Activated CD8-positive, alpha-beta T cell treated with anti-CD3 and anti-CD28 coated beads, Interleukin-2, amount 10 ng/mL, durations not matched to agents 7 days and 5 days (primary cell): ENCODE results near the gene DAAM1. TPM values are rescaled to one million over a fixed set of nuclear protein-coding genes. Genes with fewer than 3 reads are reported as not detected.

Experiments used
- ATAC-seq: fragments of 150-1000 bp; cut with Tn5 transposase; one replicate; pipeline ENCODE4 v1.10.0; 2021; ENCODE audit warnings: moderate library complexity
- CTCF ChIA-PET: fragments of 350-600 bp; sonication (Branson Sonifier 250); formaldehyde crosslinking; loops from one replicate; lab custom pipeline; 2021; ENCODE audit warnings: antibody characterized with exemption; lab: Charles Lee
- POLR2A ChIA-PET: fragments of 350-600 bp; sonication (Branson Sonifier 250); formaldehyde crosslinking; loops from one replicate; lab custom pipeline; 2021; ENCODE audit warnings: antibody characterized with exemption; lab: Charles Lee
- DNase-seq: peaks from one replicate; pipeline ENCODE4 v3.0.0-alpha.2; 2020
- H3K27ac Mint-ChIP-seq: one replicate; pipeline ENCODE4 v1.8.0; 2021; ENCODE audit warnings: mild to moderate bottlenecking, mixed read lengths
- H3K27me3 Mint-ChIP-seq: one replicate; pipeline ENCODE4 v1.8.0; 2021; ENCODE audit warnings: low read depth, mixed read lengths
- H3K36me3 Mint-ChIP-seq: one replicate; pipeline ENCODE4 v1.8.0; 2021; ENCODE audit warnings: low read depth, mixed read lengths
- H3K4me1 Mint-ChIP-seq: one replicate; pipeline ENCODE4 v1.8.0; 2021; ENCODE audit warnings: low read depth, mixed read lengths
- H3K4me3 Mint-ChIP-seq: one replicate; pipeline ENCODE4 v1.8.0; 2021; ENCODE audit warnings: mild to moderate bottlenecking, mixed read lengths
- H3K9me3 Mint-ChIP-seq: one replicate; pipeline ENCODE4 v1.8.0; 2022; ENCODE audit warnings: mixed read lengths; ENCODE audit not compliant: insufficient read depth
- total RNA-seq, 2 experiments: library from RNA; stranded (reverse); gene quantifications; one replicate each; pipeline ENCODE4 v1.2.3, GENCODE V29; 2021

The DAAM1 gene
- total RNA-seq, 2 experiments from 2014 or later: 20.4 to 24.9 TPM

DNA sequence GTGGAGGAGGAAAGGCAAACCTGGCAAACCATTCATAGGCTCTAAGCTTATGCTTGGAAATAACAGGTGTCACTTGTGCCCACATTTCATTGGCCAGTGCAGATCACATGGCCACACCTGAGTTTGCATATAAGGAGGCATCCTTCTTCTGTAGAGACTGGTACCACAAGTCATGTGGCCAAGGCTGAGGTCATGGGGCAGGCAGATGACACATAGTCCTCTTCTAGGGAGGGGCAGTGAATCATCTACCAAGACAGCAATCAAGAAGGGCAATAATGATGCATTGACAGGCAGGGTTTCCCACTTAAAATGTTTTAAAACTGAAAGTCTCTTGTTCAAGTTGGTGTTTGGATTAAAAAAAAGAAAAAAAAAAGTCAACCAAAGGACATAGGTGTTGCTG is 77.3 kb downstream of the DAAM1 start:
- Mint-ChIP-seq H3K27me3 (no peaks in the 10 kb centered on the region), H3K4me1 (peaks cover 24% of the 10 kb centered on the region), H3K36me3 (peaks cover 39% of the 10 kb centered on the region), H3K4me3 (no peak overlapping the region), H3K27ac (no peak overlapping the region), H3K9me3 (no peaks in the 10 kb centered on the region)
- ChIA-PET POLR2A (interaction anchor here (1.3 kb wide), 1 partner anchor 78 kb away, joined by 4 read pairs; the partner anchor contains the start of gene DAAM1), CTCF (interaction anchor here (1.5 kb wide), 1 partner anchor 78 kb away, joined by 4 read pairs; the partner anchor contains the start of gene DAAM1)
- ATAC-seq (peak; percentile 76), DNase-seq (peak; percentile 46)

DNA sequence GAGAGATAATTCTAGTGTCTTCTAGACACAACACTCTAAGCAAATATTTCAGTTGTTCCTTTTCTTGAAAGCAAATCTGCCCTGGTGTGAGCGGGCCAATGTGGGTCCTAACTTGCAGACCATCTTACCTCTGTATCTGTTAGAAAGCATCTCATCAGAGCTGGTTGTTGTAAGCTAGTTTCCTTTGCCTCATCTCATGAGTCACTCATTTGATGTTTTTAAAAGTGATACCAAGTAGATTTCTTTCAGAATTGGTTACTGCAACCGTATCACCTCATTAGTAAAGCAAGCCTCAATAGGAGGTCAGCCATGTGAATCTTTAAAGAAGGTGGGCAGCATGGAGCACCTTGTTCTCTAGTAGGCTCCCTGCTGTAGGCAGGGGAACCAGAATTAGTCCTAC is 78.6 kb downstream of the DAAM1 start:
- Mint-ChIP-seq H3K4me3 (no peak overlapping the region), H3K36me3 (peaks cover 39% of the 10 kb centered on the region)

DNA sequence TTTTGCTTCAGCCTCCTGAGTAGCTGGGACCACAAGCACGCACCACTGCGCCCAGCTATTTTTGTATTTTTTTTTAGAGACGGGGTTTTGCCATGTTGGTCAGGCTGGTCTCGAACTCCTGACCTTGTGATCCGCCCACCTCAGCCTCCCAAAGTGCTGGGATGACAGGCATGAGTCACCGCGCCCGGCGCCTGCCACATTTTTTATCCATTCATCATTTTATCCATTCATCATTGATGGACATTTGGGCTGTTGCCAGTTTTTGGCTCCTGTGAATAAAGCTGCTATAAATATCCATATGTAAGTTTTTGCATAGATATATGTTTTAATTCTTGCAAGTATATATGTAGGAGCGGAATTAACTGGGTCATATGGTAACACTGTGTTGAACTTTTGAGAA is 79.5 kb downstream of the DAAM1 start:
- no peak overlapping the region for H3K4me3 Mint-ChIP-seq
- ChIA-PET CTCF (no interaction called here), POLR2A (no interaction called here)
- ATAC-seq: no peak
- peaks cover 39% of the 10 kb centered on the region for H3K36me3 Mint-ChIP-seq
- no peak overlapping the region for H3K27ac Mint-ChIP-seq
- no peaks in the 10 kb centered on the region for H3K27me3 Mint-ChIP-seq
- no peaks in the 10 kb centered on the region for H3K9me3 Mint-ChIP-seq
- H3K4me1 Mint-ChIP-seq: peaks cover 19% of the 10 kb centered on the region
- no peak for DNase-seq

More for the DNA sequence above, 78.6 kb downstream of the DAAM1 start:
- ChIA-PET POLR2A (interaction anchor here (1.3 kb wide), 1 partner anchor 79 kb away, joined by 4 read pairs; the partner anchor contains the start of gene DAAM1), CTCF (interaction anchor here (1.0 to 1.5 kb wide), 2 partner anchors 79 to 311 kb away, joined by 3 to 4 read pairs; partner anchors contain the start of gene DAAM1)
- H3K9me3 Mint-ChIP-seq: no peaks in the 10 kb centered on the region
- no peaks in the 10 kb centered on the region for H3K27me3 Mint-ChIP-seq
- ATAC-seq (no peak), DNase-seq (no peak)
- H3K4me1 Mint-ChIP-seq: peaks cover 24% of the 10 kb centered on the region
- H3K27ac Mint-ChIP-seq: no peak overlapping the region

DNA sequence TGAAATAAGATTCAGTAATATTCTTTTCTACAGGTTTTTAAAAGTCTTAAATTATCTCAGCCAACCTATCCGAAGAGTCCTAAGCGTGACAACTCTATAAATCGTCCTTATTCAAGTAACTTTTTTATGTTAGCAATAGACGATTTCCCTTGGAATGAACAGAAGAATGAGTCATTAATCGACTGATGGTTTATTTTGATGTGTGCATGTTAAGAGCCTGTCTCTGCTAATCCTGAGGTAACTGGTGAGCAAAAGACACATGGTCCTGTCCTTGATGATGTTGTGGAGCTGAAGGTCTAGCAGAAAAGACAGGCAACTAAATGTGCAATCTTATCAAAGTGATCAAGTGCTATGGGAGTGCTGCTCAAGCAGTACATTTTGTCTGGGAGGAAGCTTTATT is 80.4 kb downstream of the DAAM1 start:
- DNase-seq: no peak
- Mint-ChIP-seq H3K4me3 (no peak overlapping the region), H3K9me3 (no peaks in the 10 kb centered on the region), H3K4me1 (peaks cover 19% of the 10 kb centered on the region), H3K27ac (no peak overlapping the region), H3K27me3 (no peaks in the 10 kb centered on the region), H3K36me3 (peaks cover 36% of the 10 kb centered on the region)
- ChIA-PET CTCF (no interaction called here), POLR2A (no interaction called here)
- no peak for ATAC-seq

DNA sequence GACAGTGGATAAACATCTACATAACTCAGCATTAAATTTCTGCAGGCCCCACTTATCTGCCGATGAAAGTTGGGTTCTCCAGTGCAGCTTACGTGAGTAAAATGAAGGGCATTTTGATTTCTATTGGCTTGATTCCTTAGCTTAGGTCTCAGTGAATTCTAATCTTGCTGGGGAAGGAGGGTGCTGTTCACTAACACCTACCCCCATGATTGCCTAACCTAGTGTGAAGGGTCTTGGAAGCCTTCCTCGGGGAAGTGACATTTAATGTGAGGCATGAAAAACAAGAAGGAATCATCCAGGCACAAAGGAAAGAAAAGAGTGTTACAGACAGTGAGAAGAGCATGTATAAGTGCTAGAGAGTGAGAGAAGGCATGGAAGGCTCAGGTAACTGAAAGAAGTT is 81.0 kb downstream of the DAAM1 start:
- DNase-seq (no peak), ATAC-seq (no peak)
- Mint-ChIP-seq H3K27me3 (no peaks in the 10 kb centered on the region), H3K9me3 (no peaks in the 10 kb centered on the region), H3K27ac (no peak overlapping the region), H3K4me1 (peaks cover 21% of the 10 kb centered on the region), H3K36me3 (peaks cover 35% of the 10 kb centered on the region), H3K4me3 (no peak overlapping the region)
- POLR2A ChIA-PET: no interaction called here
- CTCF ChIA-PET: interaction anchor here (0.9 kb wide), 1 partner anchor 70 kb away, joined by 3 read pairs; no protein-coding TSS in a partner anchor

DNA sequence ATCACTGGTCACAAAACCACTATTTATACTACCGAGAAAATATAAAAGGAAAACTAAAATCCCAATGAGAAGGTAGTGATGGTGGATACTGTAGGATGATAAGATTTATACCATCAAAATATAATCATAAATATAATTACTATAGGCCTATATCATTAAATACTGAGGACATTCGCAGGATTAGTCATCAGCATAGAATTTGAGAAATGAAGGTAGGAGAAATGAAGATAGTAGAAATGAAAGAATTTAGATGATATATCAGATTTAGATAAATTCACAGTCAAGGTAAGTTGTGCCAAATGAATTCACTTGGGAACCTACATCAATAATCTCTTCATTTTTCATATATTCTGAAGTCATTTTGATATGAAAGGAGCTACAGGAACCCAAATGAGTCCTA is 82.8 kb downstream of the DAAM1 start:
- no peak for DNase-seq
- Mint-ChIP-seq H3K4me3 (no peak overlapping the region), H3K27me3 (no peaks in the 10 kb centered on the region), H3K9me3 (no peaks in the 10 kb centered on the region), H3K4me1 (peaks cover 27% of the 10 kb centered on the region), H3K36me3 (peaks cover 17% of the 10 kb centered on the region), H3K27ac (no peak overlapping the region)
- ATAC-seq: no peak
- ChIA-PET POLR2A (no interaction called here), CTCF (no interaction called here)

DNA sequence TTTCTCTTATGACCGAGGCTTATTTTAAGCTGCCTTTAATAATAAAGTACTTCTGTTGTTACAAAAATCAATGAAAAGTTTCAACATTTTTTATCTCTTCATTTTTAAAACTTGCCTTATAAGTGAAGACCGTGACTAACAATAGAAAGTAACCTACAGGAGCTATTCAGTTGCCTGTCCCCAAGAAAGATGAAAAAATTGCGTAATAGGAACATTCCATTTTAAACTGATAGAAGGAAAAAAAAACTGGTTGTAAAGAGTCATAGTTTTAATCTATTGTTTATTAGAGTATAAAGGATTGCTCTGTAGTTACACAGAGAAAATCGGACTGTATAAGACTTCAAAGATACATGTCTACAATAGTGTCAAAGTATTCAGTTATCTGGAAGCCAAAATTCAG is 83.3 kb downstream of the DAAM1 start:
- no peak overlapping the region for H3K27ac Mint-ChIP-seq
- DNase-seq: no peak
- no peak for ATAC-seq
- POLR2A ChIA-PET: no interaction called here
- no peaks in the 10 kb centered on the region for H3K9me3 Mint-ChIP-seq
- H3K27me3 Mint-ChIP-seq: no peaks in the 10 kb centered on the region
- peaks cover 13% of the 10 kb centered on the region for H3K36me3 Mint-ChIP-seq
- no peak overlapping the region for H3K4me3 Mint-ChIP-seq
- peaks cover 28% of the 10 kb centered on the region for H3K4me1 Mint-ChIP-seq
- CTCF ChIA-PET: no interaction called here

DNA sequence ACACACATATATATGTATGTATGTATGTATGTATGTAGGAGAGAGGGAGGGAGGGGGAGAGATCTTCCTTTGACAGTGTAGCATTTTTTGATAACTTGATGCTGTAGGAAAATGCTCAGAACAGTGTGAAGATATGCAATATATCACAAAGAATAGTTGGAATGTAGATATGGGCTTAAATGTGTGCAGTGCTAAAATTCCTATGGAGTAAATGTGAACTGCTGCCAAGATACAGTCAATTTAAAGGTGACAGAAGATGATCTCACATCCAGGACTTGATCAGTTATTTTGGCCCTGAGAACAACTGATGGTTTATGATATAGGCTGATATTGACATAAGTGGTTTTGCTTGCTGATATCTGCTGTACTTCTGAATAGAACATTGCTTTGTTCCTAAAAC is 84.2 kb downstream of the DAAM1 start:
- ChIA-PET POLR2A (no interaction called here), CTCF (no interaction called here)
- no peak overlapping the region for H3K27ac Mint-ChIP-seq
- no peaks in the 10 kb centered on the region for H3K27me3 Mint-ChIP-seq
- H3K4me3 Mint-ChIP-seq: no peak overlapping the region
- H3K36me3 Mint-ChIP-seq: peaks cover 8% of the 10 kb centered on the region
- ATAC-seq: no peak
- no peaks in the 10 kb centered on the region for H3K9me3 Mint-ChIP-seq
- no peak for DNase-seq
- H3K4me1 Mint-ChIP-seq: peaks cover 24% of the 10 kb centered on the region

DNA sequence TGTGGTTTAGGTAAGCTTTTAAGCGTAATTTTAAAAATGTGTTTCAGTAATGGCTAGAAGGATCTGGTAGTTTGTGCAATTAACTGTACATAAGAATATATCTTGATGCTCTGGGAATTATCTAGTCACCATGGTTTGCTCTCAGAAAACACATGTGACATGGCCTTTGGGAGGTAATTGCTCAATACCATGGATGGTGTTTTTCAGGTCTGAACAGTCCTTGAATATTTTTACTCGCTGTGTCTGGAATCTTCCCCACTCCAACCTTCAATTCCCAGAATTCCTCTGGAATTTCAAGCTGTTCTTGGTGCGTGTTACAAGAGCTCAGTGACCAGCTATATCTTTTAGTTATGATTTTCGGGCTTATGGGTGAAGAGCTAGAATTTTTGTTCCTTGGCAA is 85.3 kb downstream of the DAAM1 start:
- Mint-ChIP-seq H3K4me1 (peaks cover 24% of the 10 kb centered on the region), H3K27me3 (no peaks in the 10 kb centered on the region), H3K9me3 (no peaks in the 10 kb centered on the region), H3K36me3 (peaks cover 5% of the 10 kb centered on the region), H3K4me3 (no peak overlapping the region), H3K27ac (no peak overlapping the region)
- ChIA-PET POLR2A (no interaction called here), CTCF (no interaction called here)
- ATAC-seq: no peak
- no peak for DNase-seq

DNA sequence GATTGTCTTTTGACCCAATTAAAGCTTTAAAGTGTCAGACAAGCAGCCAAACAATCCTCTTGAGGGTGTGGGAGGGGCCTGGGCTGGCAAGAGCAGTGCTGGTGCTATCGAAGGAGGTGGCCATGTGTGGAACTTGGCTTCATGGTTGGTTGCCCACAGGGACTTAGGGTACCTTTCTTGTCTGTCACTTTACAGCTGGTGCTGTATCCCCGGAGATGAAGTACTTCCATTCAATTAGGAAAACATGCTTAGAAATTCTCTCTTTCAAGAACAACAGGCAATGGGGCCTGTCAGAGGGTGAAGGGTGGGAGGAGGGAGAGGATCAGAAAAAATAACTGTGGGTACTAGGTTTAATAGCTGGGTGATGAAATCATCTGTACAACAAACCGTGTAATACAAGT is 86.5 kb downstream of the DAAM1 start:
- Mint-ChIP-seq H3K4me1 (peaks cover 24% of the 10 kb centered on the region), H3K4me3 (no peak overlapping the region), H3K27me3 (no peaks in the 10 kb centered on the region), H3K9me3 (no peaks in the 10 kb centered on the region), H3K27ac (peak overlapping the region; percentile 37), H3K36me3 (no peaks in the 10 kb centered on the region)
- ATAC-seq (no peak), DNase-seq (no peak)
- ChIA-PET POLR2A (interaction anchor here (0.7 kb wide), 1 partner anchor 10 kb away, joined by 3 read pairs; no protein-coding TSS in a partner anchor), CTCF (no interaction called here)

DNA sequence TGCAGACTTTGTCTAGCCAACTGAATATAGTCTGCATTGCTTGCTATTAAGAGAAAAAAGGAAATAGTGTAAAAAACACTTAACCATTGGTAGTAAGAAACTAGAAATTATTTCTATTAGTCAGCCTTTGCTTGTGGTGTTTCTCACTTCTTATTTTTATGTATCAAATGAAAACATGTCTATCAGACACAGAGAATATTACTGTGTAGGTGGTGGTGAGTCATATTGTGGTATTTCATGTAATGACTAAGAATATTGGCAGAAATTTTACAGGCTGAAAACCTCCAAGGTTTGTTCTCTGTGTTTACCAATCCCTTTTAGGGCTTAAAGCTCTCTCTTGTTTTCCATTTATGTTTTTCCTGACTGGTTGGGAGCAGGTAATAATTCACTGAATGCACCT is 87.2 kb downstream of the DAAM1 start:
- Mint-ChIP-seq H3K27ac (no peak overlapping the region), H3K36me3 (no peaks in the 10 kb centered on the region), H3K9me3 (no peaks in the 10 kb centered on the region), H3K4me3 (no peak overlapping the region), H3K4me1 (peaks cover 24% of the 10 kb centered on the region), H3K27me3 (no peaks in the 10 kb centered on the region)
- ATAC-seq (peak; percentile 84), DNase-seq (no peak)
- ChIA-PET POLR2A (interaction anchor here (0.7 kb wide), 1 partner anchor 11 kb away, joined by 3 read pairs; no protein-coding TSS in a partner anchor), CTCF (interaction anchor here (1.4 kb wide), 1 partner anchor 28 kb away, joined by 4 read pairs; no protein-coding TSS in a partner anchor)

DNA sequence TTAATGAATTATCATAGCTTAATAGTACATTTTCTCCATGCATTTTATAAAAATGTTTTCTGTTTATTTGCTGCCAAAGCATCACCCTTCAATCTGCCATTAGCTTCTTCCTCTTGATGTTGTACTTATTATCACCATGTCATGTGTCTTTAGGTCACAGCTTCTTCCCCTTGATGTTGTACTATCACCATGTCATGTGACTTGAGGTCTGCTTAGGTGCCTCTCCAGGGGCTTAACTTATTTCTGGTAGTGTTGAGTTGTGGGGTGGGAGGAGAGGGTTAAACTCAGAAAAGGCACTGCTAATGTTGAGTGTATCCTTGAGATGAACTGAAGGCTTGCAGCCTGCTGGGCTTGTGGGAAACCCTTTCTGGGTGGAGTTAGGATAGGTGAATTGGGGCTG is 87.8 kb downstream of the DAAM1 start:
- ATAC-seq (no peak), DNase-seq (no peak)
- Mint-ChIP-seq H3K9me3 (no peaks in the 10 kb centered on the region), H3K4me1 (peaks cover 24% of the 10 kb centered on the region), H3K36me3 (peaks cover 2% of the 10 kb centered on the region), H3K27ac (no peak overlapping the region), H3K4me3 (no peak overlapping the region), H3K27me3 (no peaks in the 10 kb centered on the region)
- ChIA-PET POLR2A (interaction anchor here (1.2 kb wide), 1 partner anchor 208 kb away, joined by 3 read pairs; the partner anchor contains the start of genes JKAMP and L3HYPDH), CTCF (interaction anchor here (1.4 kb wide), 1 partner anchor 27 kb away, joined by 4 read pairs; no protein-coding TSS in a partner anchor)
